Measurements from ENCODE around the gene TMCO5A.

Gene TMCO5A

DNA sequence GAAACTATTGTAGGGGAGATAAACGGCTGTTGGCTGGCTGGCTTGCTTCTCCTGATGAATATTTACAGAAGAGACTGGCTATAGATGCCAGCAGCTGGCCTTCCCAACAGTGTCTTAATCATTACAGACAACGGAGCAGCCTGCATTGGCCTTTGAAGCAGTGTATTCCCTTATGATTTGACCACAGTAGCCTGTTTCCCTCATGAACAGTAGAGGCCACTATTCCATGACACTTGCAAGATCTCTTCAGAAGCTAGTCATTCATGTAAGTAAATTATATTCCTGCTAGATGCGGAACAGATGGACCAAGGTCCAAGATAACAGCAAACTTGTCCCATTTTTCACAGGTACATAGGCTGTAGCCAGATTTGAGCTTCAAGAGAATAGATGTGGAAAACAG lies 47.3 kb downstream of the TMCO5A start:
- H3K36me3 ChIP-seq (ENCODE audit: insufficient read depth, low read length), result no peaks in the 10 kb centered on the region
- no peak overlapping the region for H3K4me3 ChIP-seq (ENCODE audit: low read length)
- no peaks in the 10 kb centered on the region for H3K27me3 ChIP-seq (ENCODE audit: insufficient read depth, low read length)

DNA sequence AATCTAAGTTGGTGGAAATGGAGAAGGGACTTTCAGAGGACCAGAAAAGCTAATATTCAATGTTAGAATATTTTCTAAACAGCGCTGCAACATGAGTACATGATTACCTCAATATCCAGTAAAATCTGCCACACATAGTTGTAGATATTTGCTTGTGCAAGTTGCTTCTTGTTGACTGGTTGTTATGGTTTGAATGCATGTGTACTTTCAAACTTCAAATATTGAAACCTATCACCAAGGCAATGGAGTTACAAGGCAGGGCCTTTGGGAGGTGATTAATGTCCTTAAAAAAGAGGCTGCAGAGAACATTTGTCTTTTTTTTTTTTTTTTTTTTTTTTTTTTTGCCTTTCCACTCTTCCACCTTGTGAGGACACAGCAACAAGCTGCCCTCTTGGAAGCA lies 49.9 kb downstream of the TMCO5A start:
- Histone ChIP-seq H3K4me1 (ENCODE audit: insufficient read depth, low read length) (no peaks in the 10 kb centered on the region), H2AFZ (ENCODE audit: low read depth, low read length) (no peak overlapping the region), H3K9me3 (ENCODE audit: low read length) (no peaks in the 10 kb centered on the region), H3K27me3 (ENCODE audit: insufficient read depth, low read length) (no peaks in the 10 kb centered on the region), H3K36me3 (ENCODE audit: insufficient read depth, low read length) (no peaks in the 10 kb centered on the region), H3K4me3 (ENCODE audit: low read length) (no peak overlapping the region)

More for the DNA sequence above, 47.3 kb downstream of the TMCO5A start:
- H2AFZ ChIP-seq (ENCODE audit: low read depth, low read length), result no peak overlapping the region
- H3K4me1 ChIP-seq (ENCODE audit: insufficient read depth, low read length), result no peaks in the 10 kb centered on the region
- no peaks in the 10 kb centered on the region for H3K9me3 ChIP-seq (ENCODE audit: low read length)

DNA sequence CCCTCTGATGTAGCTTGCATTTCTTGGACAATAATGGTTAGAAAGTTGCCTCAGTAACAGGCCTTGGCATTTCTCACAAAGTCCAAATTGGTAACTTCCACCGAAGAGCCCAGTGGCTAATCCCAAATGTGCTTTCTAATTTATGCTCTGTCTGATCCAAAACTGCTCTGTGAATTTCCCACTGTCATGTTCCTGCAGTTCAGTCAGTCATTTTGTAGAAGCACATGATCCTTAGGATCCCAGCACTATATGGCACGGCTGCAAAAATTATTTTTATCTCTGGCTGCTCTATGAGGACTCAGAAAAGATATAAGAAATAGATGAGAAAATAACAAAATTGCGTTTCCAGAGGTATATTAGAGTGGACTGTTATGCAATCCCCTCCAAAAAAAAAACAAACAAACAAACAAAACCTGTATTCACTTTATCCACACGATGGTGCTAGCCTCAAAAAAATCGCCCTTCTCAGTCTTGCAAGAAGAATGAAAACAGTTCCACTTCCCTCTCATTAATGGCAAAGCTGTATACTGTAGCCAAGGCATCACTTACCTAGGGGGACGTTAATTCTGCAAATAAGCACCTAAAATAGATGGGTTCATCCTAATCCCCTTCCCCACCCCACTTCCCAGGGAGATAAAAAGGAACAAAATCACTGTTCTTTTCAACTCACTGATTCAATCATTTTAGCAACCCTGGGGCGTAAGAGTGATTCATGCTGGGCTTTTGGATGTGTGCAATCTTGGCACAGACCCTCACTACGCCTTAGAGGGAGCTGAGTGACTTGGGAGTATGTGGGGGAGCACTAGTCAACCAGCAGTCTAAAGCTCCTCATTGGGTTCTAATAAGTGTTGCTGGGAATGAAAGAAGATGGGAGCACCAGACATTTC lies 61.3 kb downstream of the TMCO5A start:
- no peaks in the 10 kb centered on the region for H3K27me3 ChIP-seq (ENCODE audit: insufficient read depth, low read length)
- H3K36me3 ChIP-seq (ENCODE audit: insufficient read depth, low read length), result no peaks in the 10 kb centered on the region
- H2AFZ ChIP-seq (ENCODE audit: low read depth, low read length), result no peak overlapping the region
- no peaks in the 10 kb centered on the region for H3K9me3 ChIP-seq (ENCODE audit: low read length)
- no peaks in the 10 kb centered on the region for H3K4me1 ChIP-seq (ENCODE audit: insufficient read depth, low read length)
- no peak overlapping the region for H3K4me3 ChIP-seq (ENCODE audit: low read length)
